T-cell (primary cell): Measurements from ENCODE around the gene GUCA2A. TPM values are rescaled to one million over a fixed set of nuclear protein-coding genes. Genes with fewer than 3 reads are reported as not detected.

Experiments used
- ATAC-seq, 4 experiments: fragments of 200-7000 bp in 3 of 4; fragments of 150-1000 bp in 1 of 4; cut with Tn5 transposase; replicated peaks in 1 of 4; 1 replicate in 3 of 4; 2 replicates in 1 of 4; pipeline ENCODE4 v1.10.0; 2021; ENCODE audit warnings: moderate library complexity in 3 of 4, mild to moderate bottlenecking in 2 of 4, moderate number of reproducible peaks in 1 of 4
- CTCF ChIA-PET, 2 donors: fragments of 300-600 bp; sonication (Branson Sonifier 250); formaldehyde crosslinking; loops; one replicate each; lab custom pipeline; 2022; ENCODE audit warnings: antibody characterized with exemption in 2 of 2; lab: Charles Lee
- POLR2A ChIA-PET, 2 donors: fragments of 300-600 bp; sonication (Branson Sonifier 250); formaldehyde crosslinking; loops; one replicate each; lab custom pipeline; 2022; ENCODE audit warnings: antibody characterized with exemption in 2 of 2; lab: Charles Lee
- DNase-seq, 35 experiments: peaks; one replicate each; pipeline versions ENCODE4 v3.0.0 to v3.0.0-alpha.2; 2013 to 2023
- H3K27ac ChIP-seq: one replicate; pipeline ENCODE4 v1.5.1; 2013; ENCODE audit warnings: low read length
- H3K27me3 ChIP-seq, 2 experiments: replicated peaks in 1 of 2; 1 replicate in 1 of 2; 2 replicates in 1 of 2; pipeline versions ENCODE4 v1.6.1 to v1.7.0; 2013; ENCODE audit warnings: low read length in 1 of 2, mixed read lengths in 1 of 2; ENCODE audit not compliant: control insufficient read depth in 2 of 2, insufficient read depth in 2 of 2; ENCODE audit errors: extremely low read depth in 1 of 2
- H3K36me3 ChIP-seq, 2 donors: 1 replicate in 1 of 2; 2 replicates in 1 of 2; pipeline versions ENCODE4 v1.6.1 to v1.7.0; 2013; ENCODE audit warnings: low read length in 1 of 2; ENCODE audit not compliant: control insufficient read depth in 2 of 2, insufficient read depth in 1 of 2; ENCODE audit errors: extremely low read depth in 1 of 2
- H3K4me1 ChIP-seq, 2 experiments: 1 replicate in 1 of 2; 2 replicates in 1 of 2; pipeline versions ENCODE4 v1.6.1 to v1.7.0; 2013; ENCODE audit warnings: low read length in 2 of 2, mixed read lengths in 1 of 2; ENCODE audit not compliant: insufficient read depth in 2 of 2, control insufficient read depth in 1 of 2; ENCODE audit errors: extremely low read depth in 1 of 2
- H3K4me3 ChIP-seq, 2 donors: 1 replicate in 1 of 2; 2 replicates in 1 of 2; pipeline versions ENCODE4 v1.5.1 to v1.7.0; 2013; ENCODE audit warnings: mild to moderate bottlenecking in 2 of 2, low read length in 1 of 2, moderate library complexity in 1 of 2; ENCODE audit not compliant: control insufficient read depth in 1 of 2; ENCODE audit errors: extremely low read depth in 1 of 2
- H3K9me3 ChIP-seq: 2 replicates; pipeline ENCODE4 v1.7.0; 2013
- H3K27ac Mint-ChIP-seq, 2 donors: one replicate each; pipeline ENCODE4 v1.8.0; 2020 to 2021; ENCODE audit warnings: mild to moderate bottlenecking in 2 of 2, mixed read lengths in 2 of 2
- H3K27me3 Mint-ChIP-seq, 2 donors: one replicate each; pipeline ENCODE4 v1.8.0; 2021 to 2022; ENCODE audit warnings: mixed read lengths in 2 of 2
- H3K36me3 Mint-ChIP-seq: one replicate; pipeline ENCODE4 v1.8.0; 2021; ENCODE audit warnings: mixed read lengths
- H3K4me1 Mint-ChIP-seq, 3 donors: one replicate each; pipeline ENCODE4 v1.8.0; 2020 to 2022; ENCODE audit warnings: mixed read lengths in 3 of 3, mild to moderate bottlenecking in 1 of 3
- H3K4me3 Mint-ChIP-seq, 3 donors: one replicate each; pipeline ENCODE4 v1.8.0; 2020 to 2022; ENCODE audit warnings: mild to moderate bottlenecking in 3 of 3, mixed read lengths in 3 of 3, moderate library complexity in 3 of 3
- H3K9me3 Mint-ChIP-seq, 3 donors: one replicate each; pipeline ENCODE4 v1.8.0; 2020 to 2022; ENCODE audit warnings: mixed read lengths in 3 of 3
- whole genome bisulfite sequencing: methylation state at CpG from one replicate; pipeline ENCODE4 v1.1.5; 2013; ENCODE audit warnings: missing lambda C conversion rate; ENCODE audit not compliant: insufficient coverage; 5-methylcytosine and 5-hydroxymethylcytosine counted together
- total RNA-seq, 35 experiments: library from RNA in 6 of 35; stranded (reverse) in 6 of 35; fragments of 120-200 nt in 1 of 35; gene quantifications; one replicate each; pipeline versions ENCODE4 v1.2.1 to v1.2.4 and lab custom pipeline; 2013 to 2026

The GUCA2A gene
- total RNA-seq, 5 donors from 2014 or later (not counting 1 experiment from before 2014, with no cell fraction given) = not detected

DNA sequence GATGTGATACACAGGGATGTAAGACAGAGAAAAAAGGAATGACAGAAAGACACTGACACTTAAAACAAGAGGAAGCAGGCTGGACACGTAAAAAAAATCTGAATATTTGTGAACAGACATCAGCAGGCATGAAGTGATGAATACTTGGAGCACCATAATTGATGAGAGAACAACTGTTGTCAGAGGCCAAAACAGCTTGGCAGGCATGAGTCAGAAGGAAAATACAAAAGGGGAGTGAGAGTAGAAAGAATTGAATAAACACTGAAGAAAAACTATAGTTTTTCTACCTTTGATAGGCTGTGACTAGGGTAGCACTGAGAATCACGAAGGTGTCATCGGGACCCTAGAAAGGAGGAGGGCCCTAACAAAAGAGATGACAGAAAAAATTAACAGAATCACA is 21.6 kb upstream of the GUCA2A start:
- peaks cover 0 to 58% of the 10 kb centered on the region in 2 donors for H3K36me3 ChIP-seq
- H3K4me3 Mint-ChIP-seq = no peak overlapping the region
- no peak for ATAC-seq
- 100% methylated on average over 1 of the region's 3 CpGs for WGBS
- CTCF ChIA-PET = no interaction called here
- H3K27ac Mint-ChIP-seq = peak overlapping the region; percentile 1 to 4
- peaks cover 53% of the 10 kb centered on the region for H3K36me3 Mint-ChIP-seq
- no peaks in the 10 kb centered on the region for H3K9me3 Mint-ChIP-seq
- DNase-seq = no peak
- H3K4me3 ChIP-seq = no peak overlapping the region
- H3K27me3 ChIP-seq = no peaks in the 10 kb centered on the region
- peaks cover 0 to 2% (median 2%) of the 10 kb centered on the region in 3 donors for H3K4me1 Mint-ChIP-seq
- POLR2A ChIA-PET = no interaction called here
- H3K27ac ChIP-seq = no peak overlapping the region
- no peaks in the 10 kb centered on the region for H3K9me3 ChIP-seq
- no peaks in the 10 kb centered on the region for H3K4me1 ChIP-seq
- no peaks in the 10 kb centered on the region for H3K27me3 Mint-ChIP-seq

DNA sequence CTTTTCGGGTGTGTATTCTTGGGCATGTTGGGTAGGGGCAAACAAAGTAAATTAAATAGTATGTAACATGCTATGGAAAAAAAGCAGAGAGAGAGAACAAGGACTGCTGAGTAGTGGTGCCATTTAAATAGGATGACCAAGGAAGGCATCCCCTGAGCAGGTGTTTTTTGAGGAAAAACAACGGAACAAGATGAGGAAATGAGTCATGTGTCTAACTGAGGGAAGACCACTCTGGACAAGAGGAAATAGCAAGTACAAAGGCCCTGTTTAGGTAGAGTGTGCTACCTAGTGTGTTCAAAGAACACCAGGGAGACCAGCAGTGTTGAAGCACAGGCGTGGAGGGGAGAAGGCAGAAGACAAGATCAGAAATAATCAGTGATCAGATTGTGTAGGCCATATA is 20.1 kb upstream of the GUCA2A start:
- Histone ChIP-seq H3K9me3 (no peaks in the 10 kb centered on the region), H3K4me3 (no peak overlapping the region), H3K27me3 (no peaks in the 10 kb centered on the region), H3K36me3 (peaks cover 0 to 54% of the 10 kb centered on the region in 2 donors), H3K4me1 (no peaks in the 10 kb centered on the region), H3K27ac (no peak overlapping the region)
- no peaks in the 10 kb centered on the region for H3K27me3 Mint-ChIP-seq
- 91% methylated on average over 2 of the region's 3 CpGs for WGBS
- no peak for ATAC-seq
- no peaks in the 10 kb centered on the region for H3K9me3 Mint-ChIP-seq
- peak overlapping the region; percentile 26 to 53 for H3K27ac Mint-ChIP-seq
- POLR2A ChIA-PET = no interaction called here
- H3K4me3 Mint-ChIP-seq = no peak overlapping the region
- CTCF ChIA-PET = interaction anchor here in 1 of 2 donors (0.7 to 1.2 kb wide), 2 partner anchors 108 to 417 kb away, joined by 6 read pairs; no protein-coding TSS in a partner anchor
- DNase-seq = no peak
- H3K4me1 Mint-ChIP-seq = no peaks in the 10 kb centered on the region
- H3K36me3 Mint-ChIP-seq = peaks cover 49% of the 10 kb centered on the region

DNA sequence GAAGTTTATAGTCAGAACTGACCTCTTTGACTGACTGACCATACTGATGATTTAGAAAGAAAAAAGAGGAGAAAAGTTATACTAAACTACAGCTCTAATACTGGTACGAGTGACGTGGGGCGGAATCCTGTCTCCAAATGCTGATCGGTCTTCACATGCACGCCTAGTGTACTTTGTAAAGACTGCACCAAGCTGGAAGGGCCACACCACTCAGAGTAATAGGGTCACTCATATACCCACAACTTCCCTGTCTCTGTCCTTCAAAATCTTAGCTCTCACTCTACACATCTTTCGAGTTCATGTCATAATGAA is 19.4 kb upstream of the GUCA2A start:
- H3K9me3 ChIP-seq = no peaks in the 10 kb centered on the region
- POLR2A ChIA-PET = no interaction called here
- Mint-ChIP-seq H3K4me3 (no peak overlapping the region), H3K36me3 (peaks cover 47% of the 10 kb centered on the region), H3K9me3 (no peaks in the 10 kb centered on the region), H3K4me1 (no peaks in the 10 kb centered on the region), H3K27me3 (no peaks in the 10 kb centered on the region), H3K27ac (peak overlapping the region in 1 of 2 donors; percentile 37)
- no peaks in the 10 kb centered on the region for H3K27me3 ChIP-seq
- WGBS = 100% methylated on average over 1 of the region's 6 CpGs
- DNase-seq (no peak), ATAC-seq (no peak)
- CTCF ChIA-PET = no interaction called here
- H3K4me1 ChIP-seq = no peaks in the 10 kb centered on the region
- H3K4me3 ChIP-seq = no peak overlapping the region
- H3K27ac ChIP-seq = no peak overlapping the region
- H3K36me3 ChIP-seq = peaks cover 0 to 50% of the 10 kb centered on the region in 2 donors

DNA sequence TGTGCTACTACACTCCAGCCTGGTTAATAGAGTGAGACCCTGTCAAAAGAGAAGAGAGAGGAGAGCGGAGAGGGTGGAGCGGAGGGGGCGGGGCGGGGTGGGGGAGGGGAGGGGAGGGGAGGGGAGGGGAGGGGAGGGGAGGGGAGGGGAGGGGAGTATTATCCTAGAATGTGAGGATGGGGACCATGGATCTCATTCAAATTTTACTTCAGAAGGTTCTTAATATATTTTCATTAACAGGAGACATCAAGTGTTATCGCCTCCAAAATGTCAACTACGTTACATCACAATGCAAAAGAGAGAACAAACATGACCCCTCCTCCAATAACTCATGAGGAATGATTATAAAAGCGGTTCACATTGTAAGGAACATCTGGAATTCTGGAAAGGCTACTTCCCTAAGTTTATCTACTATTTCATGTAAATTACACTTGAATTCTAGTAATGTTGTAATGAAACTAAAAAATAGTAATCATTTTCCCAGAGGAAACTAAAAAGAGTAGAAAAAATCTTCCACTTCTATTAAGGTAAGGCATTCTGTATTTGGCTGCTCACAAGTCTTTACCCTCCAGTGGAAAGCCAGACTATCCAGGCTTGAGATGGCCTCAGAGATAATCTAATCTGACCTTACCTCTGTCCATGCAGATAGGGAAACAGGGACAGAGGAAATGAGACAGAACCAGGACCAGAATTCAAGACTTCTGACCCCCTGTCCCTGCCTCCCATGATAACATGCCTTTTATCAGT is 18.8 kb upstream of the GUCA2A start:
- CTCF ChIA-PET = no interaction called here

DNA sequence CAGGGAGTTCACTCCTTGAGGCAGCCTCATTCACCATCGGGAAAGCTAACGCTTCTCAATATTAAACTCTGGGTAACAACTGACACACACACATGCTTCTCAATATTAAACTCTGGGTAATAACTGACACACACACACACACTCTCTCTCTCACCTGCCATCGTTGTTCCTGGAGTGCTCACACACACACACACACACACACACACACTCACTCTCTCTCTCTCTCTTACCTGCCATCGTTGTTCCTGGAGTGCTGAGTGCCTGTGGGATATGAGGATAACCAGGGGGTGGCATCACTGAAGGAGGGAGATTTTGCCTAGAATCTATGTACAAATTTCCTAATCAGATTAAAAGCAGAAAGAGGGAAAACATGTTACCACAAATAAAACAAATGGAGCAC is 17.1 kb upstream of the GUCA2A start:
- 100% methylated on average over 2 of the region's 4 CpGs for WGBS
- no peak overlapping the region for H3K4me3 ChIP-seq
- Mint-ChIP-seq H3K36me3 (peaks cover 35% of the 10 kb centered on the region), H3K9me3 (no peaks in the 10 kb centered on the region), H3K27me3 (no peaks in the 10 kb centered on the region), H3K27ac (peak overlapping the region in 1 of 2 donors; percentile 47), H3K4me1 (no peaks in the 10 kb centered on the region), H3K4me3 (peak overlapping the region in 1 of 3 donors; percentile 22)
- ATAC-seq = no peak
- no peaks in the 10 kb centered on the region for H3K27me3 ChIP-seq
- H3K4me1 ChIP-seq = no peaks in the 10 kb centered on the region
- DNase-seq = no peak
- POLR2A ChIA-PET = no interaction called here
- H3K27ac ChIP-seq = no peak overlapping the region
- peaks cover 0 to 39% of the 10 kb centered on the region in 2 donors for H3K36me3 ChIP-seq
- CTCF ChIA-PET = no interaction called here
- no peaks in the 10 kb centered on the region for H3K9me3 ChIP-seq

More for the DNA sequence above, 18.8 kb upstream of the GUCA2A start:
- no peaks in the 10 kb centered on the region for H3K27me3 ChIP-seq
- ATAC-seq = no peak
- H3K4me1 Mint-ChIP-seq = no peaks in the 10 kb centered on the region
- H3K4me1 ChIP-seq = no peaks in the 10 kb centered on the region
- H3K9me3 ChIP-seq = no peaks in the 10 kb centered on the region
- peaks cover 47% of the 10 kb centered on the region for H3K36me3 Mint-ChIP-seq
- H3K36me3 ChIP-seq = peaks cover 0 to 45% of the 10 kb centered on the region in 2 donors
- no peak overlapping the region for H3K27ac ChIP-seq
- POLR2A ChIA-PET = no interaction called here
- H3K4me3 ChIP-seq = no peak overlapping the region
- H3K9me3 Mint-ChIP-seq = no peaks in the 10 kb centered on the region
- H3K4me3 Mint-ChIP-seq = no peak overlapping the region
- H3K27me3 Mint-ChIP-seq = no peaks in the 10 kb centered on the region
- no peak for DNase-seq
- H3K27ac Mint-ChIP-seq = peak overlapping the region in 1 of 2 donors; percentile 37
- WGBS = no CpG with 5 or more reads among the region's 7 CpGs

DNA sequence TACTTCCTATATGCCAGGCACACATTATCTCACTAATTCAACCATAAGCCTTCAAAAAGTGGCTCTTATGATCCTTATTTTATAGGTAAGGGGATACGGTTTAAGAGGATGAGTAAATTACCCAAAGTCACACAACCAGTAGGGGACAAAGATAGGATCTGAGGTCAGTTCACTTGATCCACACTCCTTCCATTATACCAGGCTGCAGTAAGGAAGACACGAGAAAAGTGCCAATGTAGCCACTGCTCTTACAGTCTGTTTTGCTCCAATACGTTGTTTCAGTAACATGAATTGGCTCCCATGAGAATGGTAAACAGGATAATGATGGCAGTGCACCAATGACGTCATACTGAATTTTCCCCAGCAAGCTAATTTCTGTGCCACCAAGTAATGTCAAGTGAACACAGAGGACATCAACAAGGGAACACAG is 15.4 kb upstream of the GUCA2A start:
- Mint-ChIP-seq H3K27ac (peak overlapping the region; percentile 23 to 35), H3K4me3 (no peak overlapping the region), H3K27me3 (no peaks in the 10 kb centered on the region), H3K4me1 (no peaks in the 10 kb centered on the region), H3K9me3 (no peaks in the 10 kb centered on the region), H3K36me3 (peaks cover 23% of the 10 kb centered on the region)
- DNase-seq = no peak
- Histone ChIP-seq H3K36me3 (peaks cover 0 to 27% of the 10 kb centered on the region in 2 donors), H3K4me1 (no peaks in the 10 kb centered on the region), H3K4me3 (no peak overlapping the region), H3K27me3 (no peaks in the 10 kb centered on the region), H3K27ac (no peak overlapping the region), H3K9me3 (no peaks in the 10 kb centered on the region)
- ChIA-PET CTCF (interaction anchor here in 1 of 2 donors (0.6 to 1.2 kb wide), 3 partner anchors 154 to 418 kb away, joined by 3 to 6 read pairs (median 5); no protein-coding TSS in a partner anchor), POLR2A (no interaction called here)
- ATAC-seq = no peak
- WGBS = 85% methylated on average over 3 of the region's 4 CpGs
